Kidney (tissue), 14 donors: ENCODE results near the gene SMAD2. TPM values are rescaled to one million over a fixed set of nuclear protein-coding genes. Genes with fewer than 3 reads are reported as not detected.

Experiments
- DNase-seq, 5 donors: peaks; one replicate each; pipeline ENCODE4 v3.0.0-alpha.2; 2013 to 2020
- FAIRE-seq: peaks from 2 replicates; lab custom pipeline; 2012; peaks lifted over from hg19 to GRCh38; lab: Jason Lieb, UNC
- H3K27ac ChIP-seq, 2 donors: one replicate each; pipeline ENCODE4 v1.7.0; 2013; ENCODE audit warnings: low read depth in 2 of 2, low read length in 2 of 2, inconsistent platforms in 1 of 2
- H3K27me3 ChIP-seq: one replicate; pipeline ENCODE4 v1.7.1; 2013; ENCODE audit warnings: low read length, inconsistent platforms; ENCODE audit not compliant: control insufficient read depth, insufficient read depth
- H3K36me3 ChIP-seq, 3 donors: one replicate each; pipeline versions ENCODE4 v1.7.0 to v1.7.1; 2013; ENCODE audit warnings: low read length in 3 of 3, control low read depth in 1 of 3, inconsistent platforms in 1 of 3; ENCODE audit not compliant: insufficient read depth in 3 of 3, control insufficient read depth in 2 of 3
- H3K4me1 ChIP-seq, 3 donors: one replicate each; pipeline versions ENCODE4 v1.7.0 to v1.7.1; 2013; ENCODE audit warnings: low read length in 3 of 3, inconsistent platforms in 1 of 3, low read depth in 1 of 3; ENCODE audit not compliant: control insufficient read depth in 2 of 3, insufficient read depth in 2 of 3
- H3K4me3 ChIP-seq, 3 donors: one replicate each; pipeline versions ENCODE4 v1.7.0 to v1.8.1; 2013; ENCODE audit warnings: low read length in 3 of 3, control low read depth in 1 of 3, inconsistent platforms in 1 of 3
- H3K9ac ChIP-seq, 3 donors: one replicate each; pipeline versions ENCODE4 v1.7.0 to v1.7.1; 2013; ENCODE audit warnings: low read length in 3 of 3, control low read depth in 1 of 3, inconsistent platforms in 1 of 3
- H3K9me3 ChIP-seq, 3 donors: one replicate each; pipeline versions ENCODE4 v1.7.0 to v1.7.1; 2013; ENCODE audit warnings: low read length in 3 of 3, control low read depth in 1 of 3, inconsistent platforms in 1 of 3; ENCODE audit not compliant: control insufficient read depth in 2 of 3, insufficient read depth in 1 of 3
- CTCF ChIP-seq: IDR thresholded peaks from 3 replicates; pipeline ENCODE4 v1.5.1; 2012; ENCODE audit warnings: mild to moderate bottlenecking, moderate library complexity, borderline replicate concordance; ENCODE audit not compliant: insufficient read depth; ENCODE audit errors: extremely low read depth
- intact Hi-C: fragments of 100-400 bp; cut with DNase I; formaldehyde crosslinking; loops from one replicate; pipeline ENCODE4 v1.11.1; 2022
- polyA plus RNA-seq: library from polyadenylated mRNA; stranded (reverse); fragments of 350-450 nt; fragmentation: Illumina TruSeq; extraction: RNeasy Lipid Tissue Mini Kit (QIAGEN cat#74804); gene quantifications from one replicate; pipeline ENCODE4 v1.2.3, GENCODE V29; 2014; ENCODE audit warnings: low read depth, low replicate concordance; ENCODE audit not compliant: insufficient read depth
- total RNA-seq: library from RNA; stranded (reverse); fragmentation: NEBNext Ultra II Directional; extraction: Animal tissue kit (Norgen Biotek cat#: 25700); gene quantifications from one replicate; pipeline ENCODE4 v1.2.1, GENCODE V29; 2021
- donor health status: control.
- donor health status: control.
- donor health status: control.
- donor health status: control.
- donor health status: control.
- donor health status: DM: yes; HTN: yes; CAD: no.
- donor health status: Normal renal cell carcinoma (clear cell type).

The SMAD2 gene
- total and polyA plus RNA-seq, 2 donors from 2014 or later, result 29.9 to 147 TPM

- TF ChIP-seq CTCF, result no peak
- Histone ChIP-seq H3K9me3 (no peaks in the 10 kb centered on the region), H3K36me3 (peaks cover 0 to 2% (median 0%) of the 10 kb centered on the region in 3 donors), H3K4me3 (no peak overlapping the region), H3K4me1 (no peaks in the 10 kb centered on the region), H3K9ac (no peak overlapping the region), H3K27ac (no peak overlapping the region), H3K27me3 (no peaks in the 10 kb centered on the region)
- intact Hi-C loops, result no loop called here
- DNase-seq, result no peak
- FAIRE-seq, result no peak
Measured at GRCh38 chr18:47876813-47877212, 53.6 kb downstream of the SMAD2 start.

- H3K27me3 ChIP-seq, result no peaks in the 10 kb centered on the region
- intact Hi-C loops, result no loop called here
- no peak overlapping the region for H3K9ac ChIP-seq
- no peaks in the 10 kb centered on the region for H3K9me3 ChIP-seq
- H3K27ac ChIP-seq, result no peak overlapping the region
- no peak overlapping the region for H3K4me3 ChIP-seq
- FAIRE-seq (no peak), DNase-seq (no peak)
- TF ChIP-seq CTCF, result no peak
- no peaks in the 10 kb centered on the region for H3K36me3 ChIP-seq
- H3K4me1 ChIP-seq, result no peaks in the 10 kb centered on the region
Measured at GRCh38 chr18:47873625-47874024, 56.8 kb downstream of the SMAD2 start.

GRCh38 chr18:47872426-47872825 lies 58.0 kb downstream of the SMAD2 start:
- H3K4me3 ChIP-seq, result no peak overlapping the region
- H3K4me1 ChIP-seq, result no peaks in the 10 kb centered on the region
- intact Hi-C loops, result no loop called here
- H3K27me3 ChIP-seq, result no peaks in the 10 kb centered on the region
- H3K9me3 ChIP-seq, result no peaks in the 10 kb centered on the region
- H3K27ac ChIP-seq, result no peak overlapping the region
- no peak for TF ChIP-seq CTCF
- FAIRE-seq (no peak), DNase-seq (no peak)
- peaks cover 0 to 8% (median 0%) of the 10 kb centered on the region in 3 donors for H3K36me3 ChIP-seq
- no peak overlapping the region for H3K9ac ChIP-seq

- intact Hi-C loops, result no loop called here
- Histone ChIP-seq H3K4me1 (no peaks in the 10 kb centered on the region), H3K9me3 (no peaks in the 10 kb centered on the region), H3K27me3 (no peaks in the 10 kb centered on the region), H3K36me3 (peaks cover 0 to 8% (median 0%) of the 10 kb centered on the region in 3 donors), H3K9ac (no peak overlapping the region), H3K27ac (no peak overlapping the region), H3K4me3 (no peak overlapping the region)
- DNase-seq (no peak), FAIRE-seq (no peak)
- TF ChIP-seq CTCF, result no peak
Measured at GRCh38 chr18:47871288-47871687, 59.2 kb downstream of the SMAD2 start.
